ENCODE data around the gene ETV6. TPM values are rescaled to one million over a fixed set of nuclear protein-coding genes. Genes with fewer than 3 reads are reported as not detected.

Gene ETV6
- total RNA-seq, 1 donor from 2014 or later: 42.0 TPM

GRCh38 chr12:11716794-11717518 lies 67.5 kb downstream of the ETV6 start:
- no peak for DNase-seq (ENCODE audit: low spot score)

- DNase-seq (ENCODE audit: low spot score): no peak
These were observed 68.1 kb downstream of the ETV6 start for GRCh38 chr12:11717519-11717961.

GRCh38 chr12:11718105-11718504 lies 68.6 kb downstream of the ETV6 start:
- DNase-seq (ENCODE audit: low spot score): no peak

GRCh38 chr12:11718768-11719253 lies 69.3 kb downstream of the ETV6 start:
- no peak for DNase-seq (ENCODE audit: low spot score)

- DNase-seq (ENCODE audit: low spot score): no peak
These were observed 70.2 kb downstream of the ETV6 start for GRCh38 chr12:11719678-11720099.

GRCh38 chr12:11722071-11722470 lies 72.6 kb downstream of the ETV6 start:
- DNase-seq (ENCODE audit: low spot score): no peak

- DNase-seq (ENCODE audit: low spot score): no peak
These were observed 73.2 kb downstream of the ETV6 start for GRCh38 chr12:11722578-11723138.

GRCh38 chr12:11723993-11724392 lies 74.5 kb downstream of the ETV6 start:
- no peak for DNase-seq (ENCODE audit: low spot score)

- DNase-seq (ENCODE audit: low spot score): no peak
These were observed 75.4 kb downstream of the ETV6 start for GRCh38 chr12:11724888-11725311.

GRCh38 chr12:11725686-11726085 lies 76.2 kb downstream of the ETV6 start:
- DNase-seq (ENCODE audit: low spot score): no peak

- DNase-seq (ENCODE audit: low spot score): no peak
These were observed 77.2 kb downstream of the ETV6 start for GRCh38 chr12:11726659-11727058.

- DNase-seq (ENCODE audit: low spot score): no peak
These were observed 77.7 kb downstream of the ETV6 start for GRCh38 chr12:11727133-11727664.

GRCh38 chr12:11728154-11728755 lies 78.8 kb downstream of the ETV6 start:
- no peak for DNase-seq (ENCODE audit: low spot score)

GRCh38 chr12:11729008-11729407 lies 79.5 kb downstream of the ETV6 start:
- no peak for DNase-seq (ENCODE audit: low spot score)

- no peak for DNase-seq (ENCODE audit: low spot score)
These were observed 80.1 kb downstream of the ETV6 start for GRCh38 chr12:11729439-11730150.

GRCh38 chr12:11730299-11731041 lies 81.0 kb downstream of the ETV6 start:
- DNase-seq (ENCODE audit: low spot score): no peak

- no peak for DNase-seq (ENCODE audit: low spot score)
These were observed 81.5 kb downstream of the ETV6 start for GRCh38 chr12:11731042-11731357.

- no peak for DNase-seq (ENCODE audit: low spot score)
These were observed 82.0 kb downstream of the ETV6 start for GRCh38 chr12:11731455-11731854.

GRCh38 chr12:11732023-11732422 lies 82.5 kb downstream of the ETV6 start:
- no peak for DNase-seq (ENCODE audit: low spot score)

GRCh38 chr12:11732715-11733114 lies 83.2 kb downstream of the ETV6 start:
- DNase-seq (ENCODE audit: low spot score): no peak

Measured in mesenteric fat pad (tissue), 1 donor.